IMR-90 (cell line): Measurements from ENCODE around the gene DDC. TPM values are rescaled to one million over a fixed set of nuclear protein-coding genes. Genes with fewer than 3 reads are reported as not detected.

Experiments used
- ATAC-seq: fragments of 200-7000 bp; cut with Tn5 transposase; 2 replicates; pipeline ENCODE4 v1.9.1; 2020; ENCODE audit warnings: low read depth, mild to moderate bottlenecking, moderate library complexity
- BruUV-seq: library from RNA; stranded (reverse); fragments of 400-500 nt; replicated peaks from 2 replicates; lab custom pipeline; 2021; lab: Mats Ljungman, UMichigan
- CTCF ChIA-PET: fragments of 300-600 bp; formaldehyde crosslinking; extraction: SDS; loops from one replicate; lab custom pipeline; 2021; ENCODE audit warnings: antibody characterized with exemption; lab: Yijun Ruan, JAX
- POLR2A ChIA-PET: fragments of 300-600 bp; sonication (Branson Sonifier 250); formaldehyde crosslinking; loops from one replicate; lab custom pipeline; 2022; ENCODE audit warnings: antibody characterized with exemption; ENCODE audit not compliant: unreplicated experiment; lab: Charles Lee
- DNase-seq: peaks from one replicate; pipeline ENCODE4 v3.0.0; 2013
- H2AFZ ChIP-seq: replicated peaks from 2 replicates; pipeline ENCODE3; 2013; ENCODE audit warnings: low read length, mild to moderate bottlenecking; ENCODE audit not compliant: poor library complexity
- H2AK5ac ChIP-seq: 2 replicates; pipeline ENCODE4 v1.6.1; 2013; ENCODE audit warnings: low read depth, low read length, inconsistent platforms
- H2AK9ac ChIP-seq: replicated peaks from 2 replicates; pipeline ENCODE3; 2013; ENCODE audit warnings: mild to moderate bottlenecking, low read depth, low read length, moderate library complexity; ENCODE audit not compliant: poor library complexity
- H2BK120ac ChIP-seq: 2 replicates; pipeline ENCODE4 v1.6.1; 2013; ENCODE audit warnings: low read depth, low read length, inconsistent platforms
- H2BK15ac ChIP-seq: 3 replicates; pipeline ENCODE4 v1.6.1; 2013; ENCODE audit warnings: low read depth, low read length, inconsistent platforms
- H2BK20ac ChIP-seq: 2 replicates; pipeline ENCODE4 v1.6.1; 2013; ENCODE audit warnings: low read depth, mild to moderate bottlenecking, inconsistent platforms, low read length, moderate library complexity
- H2BK5ac ChIP-seq: 2 replicates; pipeline ENCODE4 v1.6.1; 2013; ENCODE audit warnings: mild to moderate bottlenecking, low read depth, low read length, inconsistent platforms; ENCODE audit not compliant: poor library complexity, severe bottlenecking
- H3K14ac ChIP-seq: replicated peaks from 2 replicates; pipeline ENCODE4 v1.6.1; 2013; ENCODE audit warnings: low read depth, low read length, inconsistent platforms
- H3K18ac ChIP-seq: 2 replicates; pipeline ENCODE4 v1.6.1; 2013; ENCODE audit warnings: low read depth, low read length, control low read depth
- H3K23ac ChIP-seq: 2 replicates; pipeline ENCODE4 v1.6.1; 2013; ENCODE audit warnings: low read depth, low read length, inconsistent platforms
- H3K27ac ChIP-seq: 2 replicates; pipeline ENCODE4 v1.5.1; 2013; ENCODE audit warnings: mild to moderate bottlenecking, control low read depth, low read length; ENCODE audit not compliant: insufficient read depth
- H3K27me3 ChIP-seq: 2 replicates; pipeline ENCODE4 v1.6.1; 2013; ENCODE audit warnings: low read length; ENCODE audit not compliant: control insufficient read depth, insufficient read depth
- H3K36me3 ChIP-seq: 2 replicates; pipeline ENCODE4 v1.6.1; 2013; ENCODE audit warnings: low read length, mixed read lengths; ENCODE audit not compliant: control insufficient read depth, insufficient read depth
- H3K4ac ChIP-seq: 2 replicates; pipeline ENCODE4 v1.6.1; 2013; ENCODE audit warnings: low read depth, low read length, inconsistent platforms
- H3K4me1 ChIP-seq: 2 replicates; pipeline ENCODE4 v1.6.1; 2013; ENCODE audit warnings: low read length, mixed read lengths; ENCODE audit not compliant: control insufficient read depth, insufficient read depth
- H3K4me2 ChIP-seq: 2 replicates; pipeline ENCODE4 v1.6.1; 2013; ENCODE audit warnings: low read depth, mild to moderate bottlenecking, control low read depth, low read length, moderate library complexity
- H3K4me3 ChIP-seq: 2 replicates; pipeline ENCODE4 v1.5.1; 2013; ENCODE audit warnings: low read depth, mild to moderate bottlenecking, control low read depth, low read length, moderate library complexity; ENCODE audit not compliant: insufficient read depth
- H3K56ac ChIP-seq: 2 replicates; pipeline ENCODE4 v1.6.1; 2013; ENCODE audit warnings: low read length, inconsistent platforms; ENCODE audit not compliant: insufficient read depth; ENCODE audit errors: extremely low read depth
- H3K79me1 ChIP-seq, 2 experiments: 2 replicates each; pipeline ENCODE4 v1.6.1; 2013; ENCODE audit warnings: low read length in 2 of 2, inconsistent platforms in 1 of 2, low read depth in 1 of 2
- H3K9ac ChIP-seq: 2 replicates; pipeline ENCODE4 v1.6.1; 2013; ENCODE audit warnings: low read depth, low read length, control low read depth
- H3K9me1 ChIP-seq: 2 replicates; pipeline ENCODE4 v1.6.1; 2013; ENCODE audit warnings: low read length, inconsistent platforms; ENCODE audit not compliant: insufficient read depth
- H3K9me3 ChIP-seq: 2 replicates; pipeline ENCODE4 v1.6.1; 2013; ENCODE audit warnings: low read length; ENCODE audit not compliant: control insufficient read depth, insufficient read depth
- H4K20me1 ChIP-seq: 2 replicates; pipeline ENCODE4 v1.6.1; 2013; ENCODE audit warnings: low read length, inconsistent platforms; ENCODE audit not compliant: insufficient read depth
- H4K5ac ChIP-seq: 2 replicates; pipeline ENCODE4 v1.6.1; 2013; ENCODE audit warnings: mild to moderate bottlenecking, low read depth, low read length, control low read depth
- H4K8ac ChIP-seq, 2 experiments: 2 replicates each; pipeline ENCODE4 v1.6.1; 2013; ENCODE audit warnings: low read depth in 2 of 2, low read length in 2 of 2, control low read depth in 1 of 2, inconsistent platforms in 1 of 2
- H4K91ac ChIP-seq: 2 replicates; pipeline ENCODE4 v1.6.1; 2013; ENCODE audit warnings: low read depth, low read length, inconsistent platforms; ENCODE audit not compliant: insufficient read depth
- BHLHE40 ChIP-seq: fragments of 150-350 bp; IDR thresholded peaks from 2 replicates; pipeline ENCODE4 v1.6.1; 2016; ENCODE audit warnings: mild to moderate bottlenecking, low read depth, low read length
- CEBPB ChIP-seq: IDR thresholded peaks from 2 replicates; pipeline ENCODE4 v1.6.1; 2012; ENCODE audit warnings: low read depth, low read length, improper control_type of control experiment
- CHD1 ChIP-seq: IDR thresholded peaks from 2 replicates; pipeline ENCODE4 v1.6.1; 2012; ENCODE audit warnings: low read depth, low read length, improper control_type of control experiment
- CTCF ChIP-seq: conservative IDR thresholded peaks from 2 replicates; pipeline ENCODE4 v1.5.1; 2012; ENCODE audit warnings: mild to moderate bottlenecking, low read depth, low read length, improper control_type of control experiment
- FOS ChIP-seq: fragments of 150-350 bp; IDR thresholded peaks from 2 replicates; pipeline ENCODE4 v1.6.1; 2016; ENCODE audit warnings: low read depth, low read length
- MAZ ChIP-seq: IDR thresholded peaks from 2 replicates; pipeline ENCODE4 v1.6.1; 2012; ENCODE audit warnings: low read depth, mild to moderate bottlenecking, low read length, improper control_type of control experiment, moderate library complexity, borderline replicate concordance
- MXI1 ChIP-seq: IDR thresholded peaks from 2 replicates; pipeline ENCODE4 v1.6.1; 2012; ENCODE audit warnings: low read depth, mild to moderate bottlenecking, low read length, moderate library complexity, borderline replicate concordance
- NFE2L2 ChIP-seq: fragments of 150-350 bp; IDR thresholded peaks from 2 replicates; pipeline ENCODE4 v1.6.1; 2016; ENCODE audit warnings: low read depth, mild to moderate bottlenecking, low read length
- POLR2A ChIP-seq: IDR thresholded peaks from 2 replicates; pipeline ENCODE4 v1.6.1; 2012; ENCODE audit warnings: mild to moderate bottlenecking, low read depth, low read length
- RAD21 ChIP-seq: IDR thresholded peaks from 2 replicates; pipeline ENCODE4 v1.6.1; 2012; ENCODE audit warnings: low read length, improper control_type of control experiment
- RCOR1 ChIP-seq: IDR thresholded peaks from 2 replicates; pipeline ENCODE4 v1.6.1; 2012; ENCODE audit warnings: mild to moderate bottlenecking, low read length, improper control_type of control experiment; ENCODE audit not compliant: insufficient replicate concordance
- RFX5 ChIP-seq: IDR thresholded peaks from 2 replicates; pipeline ENCODE4 v1.8.0; 2012; ENCODE audit warnings: low read depth, mild to moderate bottlenecking, low read length, moderate library complexity
- SMC3 ChIP-seq: fragments of 150-350 bp; IDR thresholded peaks from 2 replicates; pipeline ENCODE4 v1.6.1; 2016; ENCODE audit warnings: low read depth, mild to moderate bottlenecking, antibody characterized with exemption, low read length, moderate library complexity
- USF2 ChIP-seq: fragments of 150-350 bp; IDR thresholded peaks from 2 replicates; pipeline ENCODE4 v1.6.1; 2017; ENCODE audit warnings: mild to moderate bottlenecking, antibody characterized with exemption, low read length, low read depth
- WGBS, 2 experiments: methylation state at CpG; one replicate each; pipeline versions ENCODE4 v1.1.5 to v1.1.7; 2013; ENCODE audit warnings: missing lambda C conversion rate in 2 of 2; ENCODE audit not compliant: insufficient read length in 1 of 2; ENCODE audit errors: extremely low coverage in 2 of 2; 5-methylcytosine and 5-hydroxymethylcytosine counted together
- dilution Hi-C: fragments of 300-500 bp; cut with HindIII; formaldehyde crosslinking; loops from one replicate; pipeline ENCODE4 v1.14.3; 2018; ENCODE audit warnings: low sequenced_read_pairs; ENCODE audit not compliant: unreplicated experiment
- in situ Hi-C: fragments of 300-500 bp; cut with MboI; formaldehyde crosslinking; loops from 3 replicates; pipeline ENCODE4 v1.14.3; 2019; ENCODE audit warnings: low sequenced_read_pairs, inconsistent platforms, mixed read lengths
- intact Hi-C: fragments of 100-400 bp; cut with micrococcal nuclease; formaldehyde crosslinking; loops from 2 replicates; pipeline ENCODE4 v1.10.0; 2022
- polyA plus RNA-seq, 3 experiments: library from polyadenylated mRNA; depleted of rRNA; stranded (reverse); fragments of >200 nt; gene quantifications; 2 replicates each; pipeline ENCODE4 v1.2.3, GENCODE V29; 2012; ENCODE audit warnings: low replicate concordance in 1 of 3
- total RNA-seq: library from RNA; depleted of rRNA; stranded (reverse); fragments of >200 nt; gene quantifications from 2 replicates; pipeline ENCODE4 v1.2.3, GENCODE V29; 2012
- TF ChIP-seq, protein P1 (sequence below): fragments of 150-350 bp; IDR thresholded peaks from 2 replicates; pipeline ENCODE4 v1.6.1; 2016; ENCODE audit warnings: low read depth, mild to moderate bottlenecking, low read length, moderate library complexity, borderline replicate concordance

DDC gene
- total and polyA plus RNA-seq, 2 of the 4 experiments (the other 2 are of a cell fraction), result not detected

GRCh38 chr7:50588937-50589336 is 23.7 kb upstream of the DDC start:
- H2BK120ac ChIP-seq, result no peak overlapping the region
- no peak overlapping the region for H2BK5ac ChIP-seq
- POLR2A ChIA-PET, result no interaction called here
- H3K4me1 ChIP-seq, result no peaks in the 10 kb centered on the region
- H2AFZ ChIP-seq, result no peak overlapping the region
- no peaks in the 10 kb centered on the region for H3K9me1 ChIP-seq
- no peak overlapping the region for H2BK20ac ChIP-seq
- TF ChIP-seq RAD21 (no peak), RCOR1 (no peak), FOS (no peak), MXI1 (no peak), CEBPB (no peak), POLR2A (no peak), BHLHE40 (no peak), SMC3 (no peak), CTCF (no peak), NFE2L2 (no peak), MAZ (no peak), CHD1 (no peak), USF2 (no peak), RFX5 (no peak)
- TF ChIP-seq, protein P1, sequence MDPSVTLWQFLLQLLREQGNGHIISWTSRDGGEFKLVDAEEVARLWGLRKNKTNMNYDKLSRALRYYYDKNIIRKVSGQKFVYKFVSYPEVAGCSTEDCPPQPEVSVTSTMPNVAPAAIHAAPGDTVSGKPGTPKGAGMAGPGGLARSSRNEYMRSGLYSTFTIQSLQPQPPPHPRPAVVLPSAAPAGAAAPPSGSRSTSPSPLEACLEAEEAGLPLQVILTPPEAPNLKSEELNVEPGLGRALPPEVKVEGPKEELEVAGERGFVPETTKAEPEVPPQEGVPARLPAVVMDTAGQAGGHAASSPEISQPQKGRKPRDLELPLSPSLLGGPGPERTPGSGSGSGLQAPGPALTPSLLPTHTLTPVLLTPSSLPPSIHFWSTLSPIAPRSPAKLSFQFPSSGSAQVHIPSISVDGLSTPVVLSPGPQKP, result no peak
- no peaks in the 10 kb centered on the region; the same call in 1 of the 2 replicates for H4K20me1 ChIP-seq
- H3K14ac ChIP-seq, result no peak overlapping the region
- H2AK5ac ChIP-seq, result no peak overlapping the region
- WGBS, 2 experiments, result 78% methylated on average over 5 of the region's 8 CpGs; no CpG with 5 or more reads in 1 of the 2 experiments
- no peak overlapping the region for H3K4me3 ChIP-seq
- H3K23ac ChIP-seq, result no peak overlapping the region
- no peak overlapping the region for H4K8ac ChIP-seq
- H3K79me1 ChIP-seq, result no peaks in the 10 kb centered on the region
- H4K5ac ChIP-seq, result no peak overlapping the region
- CTCF ChIA-PET, result no interaction called here
- H2BK15ac ChIP-seq, result no peak overlapping the region
- DNase-seq, result no peak
- dilution Hi-C loops (no loop called here), in situ Hi-C loops (no loop called here), intact Hi-C loops (no loop called here)
- H3K9ac ChIP-seq, result no peak overlapping the region
- no peak overlapping the region for H3K4ac ChIP-seq
- no peak; the same call in 1 of the 2 replicates for ATAC-seq
- H4K91ac ChIP-seq, result no peak overlapping the region
- H3K27me3 ChIP-seq, result no peaks in the 10 kb centered on the region
- H3K18ac ChIP-seq, result no peak overlapping the region
- H3K56ac ChIP-seq, result no peak overlapping the region
- no TSS peak for BruUV-seq
- no peak overlapping the region for H3K4me2 ChIP-seq
- H3K27ac ChIP-seq, result no peak overlapping the region
- no peaks in the 10 kb centered on the region for H3K9me3 ChIP-seq
- peaks cover 10% of the 10 kb centered on the region for H3K36me3 ChIP-seq
- no peak overlapping the region for H2AK9ac ChIP-seq
